Cardiac muscle cell (in vitro differentiated cells and primary cell): ENCODE results near the gene TOMM34. TPM values are rescaled to one million over a fixed set of nuclear protein-coding genes. Genes with fewer than 3 reads are reported as not detected.
A peak's percentile ranks its signal among the peaks of the same experiment; 100 is the strongest.

Experiments used
- DNase-seq, 2 donors: peaks; one replicate each; pipeline versions ENCODE4 v3.0.0 to v3.0.0-alpha.2; 2010 to 2017; ENCODE audit warnings: low read depth in 1 of 2, low spot score in 1 of 2
- H3K27ac ChIP-seq: fragments of 200-600 bp; sonication (generic); 2 replicates; pipeline ENCODE4 v1.5.1; 2016
- H3K27me3 ChIP-seq: fragments of 200-600 bp; sonication (generic); 2 replicates; pipeline ENCODE4 v1.6.0; 2016; ENCODE audit warnings: control low read depth
- H3K36me3 ChIP-seq: fragments of 200-600 bp; sonication (generic); 2 replicates; pipeline ENCODE4 v1.5.1; 2016; ENCODE audit warnings: control low read depth
- H3K4me1 ChIP-seq: fragments of 200-600 bp; sonication (generic); 2 replicates; pipeline ENCODE4 v1.8.1; 2017; ENCODE audit warnings: low read depth, mild to moderate bottlenecking, mixed run types
- H3K4me3 ChIP-seq: fragments of 200-600 bp; sonication (generic); 2 replicates; pipeline ENCODE4 v1.5.1; 2016; ENCODE audit warnings: mild to moderate bottlenecking
- H3K9me3 ChIP-seq: fragments of 200-600 bp; sonication (generic); 2 replicates; pipeline ENCODE4 v1.5.1; 2017; ENCODE audit warnings: low read depth, mild to moderate bottlenecking, control low read depth
- CTCF ChIP-seq: IDR thresholded peaks from 2 replicates; pipeline ENCODE4 v1.5.1; 2012; ENCODE audit warnings: low read depth, mild to moderate bottlenecking, low read length
- polyA plus RNA-seq: library from polyadenylated mRNA; unstranded; fragments of >200 nt; fragmentation: Nextera tagmentation; extraction: Ambion mirVana; gene quantifications from 2 replicates; pipeline ENCODE4 v1.2.1, GENCODE V29; 2016
- total RNA-seq: library from RNA; depleted of rRNA; stranded (reverse); fragments of >200 nt; gene quantifications from 2 replicates; pipeline ENCODE4 v1.2.3, GENCODE V29; 2016

TOMM34 gene
- total RNA-seq = 79.2 and 80.0 TPM in 2 replicates
- polyA plus RNA-seq = 107 and 130 TPM in 2 replicates

- Histone ChIP-seq H3K4me1 (peaks cover 10% of the 10 kb centered on the region), H3K4me3 (peak within 1 kb of the TSS; percentile 83), H3K27me3 (no peaks in the 10 kb centered on the region), H3K36me3 (peaks cover 10% of the 10 kb centered on the region), H3K27ac (peak within 1 kb of the TSS; percentile 82), H3K9me3 (no peaks in the 10 kb centered on the region)
- no peak for TF ChIP-seq CTCF
- DNase-seq = peak; percentile 94 to 98
Observed at GRCh38 chr20:44960103-44960852, at the start of gene TOMM34. TSS of gene TOMM34 (minus strand) at chr20:44960397. CDS start at chr20:44960333, 64 bp downstream.

GRCh38 chr20:45008521-45009049 lies 48.4 kb upstream of the TOMM34 start:
- H3K27ac ChIP-seq = no peak overlapping the region
- H3K4me1 ChIP-seq = no peaks in the 10 kb centered on the region
- no peak for TF ChIP-seq CTCF
- H3K36me3 ChIP-seq = no peaks in the 10 kb centered on the region
- no peaks in the 10 kb centered on the region for H3K27me3 ChIP-seq
- DNase-seq = peak in 1 of 2 donors; percentile 31
- H3K9me3 ChIP-seq = no peaks in the 10 kb centered on the region
- no peak overlapping the region for H3K4me3 ChIP-seq

- no peak for DNase-seq
- no peaks in the 10 kb centered on the region for H3K9me3 ChIP-seq
- peaks cover 3% of the 10 kb centered on the region for H3K4me1 ChIP-seq
- H3K27me3 ChIP-seq = no peaks in the 10 kb centered on the region
- TF ChIP-seq CTCF = no peak
- peaks cover 24% of the 10 kb centered on the region for H3K36me3 ChIP-seq
- H3K27ac ChIP-seq = no peak overlapping the region
- H3K4me3 ChIP-seq = no peak overlapping the region
Observed at GRCh38 chr20:44997668-44998067, 37.5 kb upstream of the TOMM34 start.

GRCh38 chr20:44997171-44997570 lies 37.0 kb upstream of the TOMM34 start:
- H3K27me3 ChIP-seq = no peaks in the 10 kb centered on the region
- peaks cover 3% of the 10 kb centered on the region for H3K4me1 ChIP-seq
- peaks cover 22% of the 10 kb centered on the region for H3K36me3 ChIP-seq

GRCh38 chr20:44993343-44993742 lies 33.1 kb upstream of the TOMM34 start:
- Histone ChIP-seq H3K27ac (no peak overlapping the region), H3K4me1 (peaks cover 3% of the 10 kb centered on the region), H3K9me3 (no peaks in the 10 kb centered on the region), H3K27me3 (no peaks in the 10 kb centered on the region), H3K4me3 (no peak overlapping the region), H3K36me3 (peaks cover 5% of the 10 kb centered on the region)
- DNase-seq = peak in 1 of 2 donors; percentile 35
- TF ChIP-seq CTCF = no peak

More at GRCh38 chr20:44997171-44997570, 37.0 kb upstream of the TOMM34 start:
- H3K27ac ChIP-seq = no peak overlapping the region
- no peak for DNase-seq
- TF ChIP-seq CTCF = no peak
- no peak overlapping the region for H3K4me3 ChIP-seq
- H3K9me3 ChIP-seq = no peaks in the 10 kb centered on the region
